HG03159 (cell line): ENCODE data around the gene HAAO.
A peak's percentile ranks its signal among the peaks of the same experiment; 100 is the strongest.

ENCODE experiments used
- ATAC-seq: cut with Tn5 transposase; IDR thresholded peaks from one replicate; pipeline ENCODE4 v1.9.1; 2021; ENCODE audit warnings: mild to moderate bottlenecking, moderate library complexity; ENCODE audit not compliant: unreplicated experiment

The HAAO gene

GRCh38 chr2:42794271-42795046, 2.1 kb upstream of the HAAO start:
- ATAC-seq = no peak

DNA sequence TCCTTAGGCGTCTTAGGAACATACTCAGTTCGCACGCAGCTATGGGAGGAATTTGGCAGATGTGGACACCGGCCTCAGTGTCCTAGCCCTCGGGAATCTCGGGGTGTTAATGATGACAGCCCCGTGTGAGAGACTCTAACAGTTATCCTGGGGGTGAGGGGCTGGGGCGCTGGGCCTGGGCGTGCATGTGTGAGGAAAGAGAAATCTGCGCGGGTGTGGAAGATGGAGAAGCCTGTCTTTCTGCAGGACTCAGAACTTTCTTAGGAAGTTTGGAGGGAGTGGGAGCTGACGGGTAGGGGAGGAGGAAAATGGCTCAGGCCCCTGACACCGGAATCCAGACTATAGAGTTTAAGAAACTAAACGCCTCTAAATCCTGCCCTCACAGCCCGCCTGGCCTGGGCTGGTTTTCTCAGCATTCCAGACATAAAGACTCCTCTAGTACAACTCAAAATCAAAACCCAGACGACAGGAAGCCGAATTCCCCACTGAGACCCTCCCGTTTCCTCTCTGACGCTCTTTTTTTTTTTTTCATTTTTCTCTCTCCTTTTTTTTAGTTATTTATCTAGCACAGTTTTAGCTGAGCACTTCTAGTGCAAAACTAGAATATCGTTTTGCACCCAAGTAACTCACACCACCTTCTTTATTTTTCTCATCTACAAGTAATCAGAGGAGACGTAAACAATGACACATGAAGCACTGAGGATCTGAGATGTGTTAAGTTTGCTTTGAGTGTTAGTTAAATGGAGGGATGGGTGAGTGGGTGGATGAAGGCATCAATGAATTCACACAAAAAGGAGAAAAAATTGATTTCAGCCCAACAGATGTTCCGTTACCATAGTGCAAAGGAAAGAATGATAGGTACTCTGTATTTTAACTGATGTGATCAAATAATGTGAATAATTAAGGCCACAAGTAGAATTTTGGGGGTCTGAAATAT, 1.2 kb upstream of the HAAO start:
- no peak for ATAC-seq

DNA sequence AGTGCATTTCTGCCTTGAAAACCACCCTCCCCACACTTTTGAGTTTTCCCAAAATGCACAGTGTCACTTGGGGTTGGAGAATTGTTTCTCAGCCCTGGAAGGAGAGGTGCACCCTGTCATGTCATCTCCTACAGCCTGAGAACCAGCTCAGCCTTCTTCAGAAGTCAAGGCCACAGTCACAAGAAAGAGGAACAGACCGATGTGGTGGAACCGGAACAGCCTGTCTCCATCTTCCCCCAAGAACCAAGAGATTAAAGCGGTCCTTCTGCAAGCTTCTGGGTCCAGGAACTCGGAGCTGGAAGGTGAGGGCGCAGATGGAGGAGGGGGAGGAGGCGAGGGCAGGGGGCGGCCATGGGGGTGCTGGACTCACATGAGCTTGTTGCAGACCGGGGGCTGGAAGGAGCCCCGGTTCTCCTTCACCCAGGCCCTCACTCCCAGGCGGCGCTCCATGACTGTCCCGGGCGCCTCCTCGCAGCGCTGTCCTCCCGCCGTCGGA, 248 bp downstream of the HAAO start:
- ATAC-seq = peak; percentile 32

DNA sequence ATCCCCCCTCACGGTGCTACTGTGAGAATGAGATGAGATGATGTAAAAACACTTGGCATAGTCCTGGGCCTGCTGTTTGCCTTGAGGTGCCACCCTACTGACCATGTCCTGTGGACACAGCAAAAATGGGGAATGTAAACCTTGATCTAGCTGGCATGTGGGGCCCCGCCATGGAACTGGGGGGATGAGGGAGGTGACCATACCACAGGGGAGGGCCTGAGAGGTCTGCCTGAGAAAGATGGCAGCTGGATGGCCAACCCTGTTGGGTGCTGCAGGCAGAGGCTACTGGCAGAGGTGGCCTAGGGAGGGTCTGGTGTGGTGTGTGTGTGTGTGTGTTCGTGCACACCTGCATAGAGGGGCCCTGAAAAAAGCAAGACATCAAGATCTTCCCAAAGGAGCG, 777 bp downstream of the HAAO start:
- ATAC-seq = no peak

DNA sequence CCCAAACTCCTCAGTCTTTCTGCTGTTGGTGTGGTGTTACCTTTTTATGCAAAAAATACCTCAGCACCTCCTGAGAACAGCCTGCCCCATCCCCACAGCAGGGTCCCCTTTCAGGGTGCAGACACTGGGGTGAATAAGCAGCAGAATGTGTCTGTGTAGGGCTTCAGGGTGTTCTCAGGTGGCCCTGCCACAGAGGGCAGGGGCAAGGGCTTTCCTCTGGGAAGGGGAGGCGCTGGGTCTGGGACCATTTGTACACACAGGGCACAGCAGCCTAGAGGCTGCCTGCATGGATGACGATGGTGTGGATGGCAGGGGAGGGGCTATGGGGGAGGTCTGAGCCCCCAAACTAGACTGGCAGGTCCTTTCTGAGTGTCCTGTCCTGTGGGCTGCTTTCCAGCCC, 2.6 kb downstream of the HAAO start:
- ATAC-seq = no peak

DNA sequence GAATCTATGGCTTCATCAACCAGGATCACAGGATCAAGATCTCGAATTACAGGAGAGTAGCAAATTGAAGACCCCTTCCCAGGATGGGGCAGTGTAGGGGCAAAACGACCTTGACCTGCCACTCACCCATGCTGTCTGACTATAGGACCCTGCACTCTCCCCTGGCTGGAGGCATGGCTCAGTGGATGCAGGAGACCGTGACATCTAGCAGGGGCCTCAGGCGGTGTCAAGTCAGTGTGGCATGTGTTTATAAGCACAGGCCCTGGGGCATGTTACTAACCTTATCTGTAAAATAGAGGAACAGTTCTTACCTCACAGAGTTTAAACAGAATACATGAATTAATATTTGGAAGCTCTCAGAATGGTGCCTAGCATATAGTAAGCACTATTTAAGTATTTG, 3.5 kb downstream of the HAAO start:
- ATAC-seq = no peak

DNA sequence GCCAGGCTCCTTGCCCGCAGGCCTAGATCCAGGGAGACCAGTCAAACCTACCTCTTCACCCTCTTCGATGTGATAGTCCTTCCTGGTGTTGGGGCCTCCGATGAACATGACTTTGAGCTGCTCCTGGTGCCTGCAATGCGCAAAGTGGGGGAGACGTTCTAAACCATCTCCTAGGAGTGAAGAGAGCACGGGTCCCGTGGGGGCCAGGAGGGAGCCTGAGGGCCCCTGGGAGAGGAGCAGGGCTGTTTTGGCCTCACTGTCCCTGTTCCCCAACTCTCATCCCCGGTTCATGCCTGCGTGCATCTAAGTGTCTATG, 3.9 kb downstream of the HAAO start:
- no peak for ATAC-seq

GRCh38 chr2:42787788-42788477, 4.5 kb downstream of the HAAO start:
- no peak for ATAC-seq

- ATAC-seq = no peak
Measured at GRCh38 chr2:42787424-42787787, 5.0 kb downstream of the HAAO start.

GRCh38 chr2:42786561-42787345, 5.6 kb downstream of the HAAO start:
- no peak for ATAC-seq

DNA sequence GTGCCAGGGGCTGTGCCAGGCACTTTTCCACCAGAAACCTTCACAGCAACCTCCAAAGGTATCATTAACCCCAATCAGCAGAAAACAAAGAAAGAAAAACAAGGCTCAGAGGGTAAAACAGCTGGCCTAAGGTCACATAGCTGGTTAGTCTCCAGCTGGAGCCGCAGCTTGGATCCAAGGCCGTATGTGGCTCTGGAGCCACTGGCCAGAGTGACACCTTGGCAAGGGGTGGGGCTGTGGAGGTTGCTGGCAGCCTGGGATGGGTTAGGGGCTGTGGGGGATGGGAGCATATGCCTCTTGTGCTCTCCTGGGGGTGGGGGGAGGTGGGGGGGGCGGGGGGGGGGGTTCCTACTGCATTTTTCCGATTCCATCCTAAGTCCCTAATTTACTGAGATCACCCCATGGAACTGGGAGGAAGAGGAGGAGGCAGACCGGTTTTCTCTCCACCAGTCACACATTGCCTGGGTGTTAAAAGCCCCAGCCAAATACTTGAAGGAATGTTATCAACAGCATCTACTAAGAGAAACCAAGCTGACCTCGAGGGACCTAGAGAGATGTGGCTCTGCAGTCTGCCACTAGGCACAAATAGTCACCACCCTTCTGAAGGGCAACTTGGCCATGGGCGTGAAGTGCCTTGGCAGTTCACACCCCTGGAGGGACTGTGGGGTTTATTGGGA, 8.0 kb downstream of the HAAO start:
- no peak for ATAC-seq

- ATAC-seq = no peak
Measured at GRCh38 chr2:42783511-42783910, 8.9 kb downstream of the HAAO start.

GRCh38 chr2:42781181-42781580, 11.2 kb downstream of the HAAO start:
- ATAC-seq = no peak

DNA sequence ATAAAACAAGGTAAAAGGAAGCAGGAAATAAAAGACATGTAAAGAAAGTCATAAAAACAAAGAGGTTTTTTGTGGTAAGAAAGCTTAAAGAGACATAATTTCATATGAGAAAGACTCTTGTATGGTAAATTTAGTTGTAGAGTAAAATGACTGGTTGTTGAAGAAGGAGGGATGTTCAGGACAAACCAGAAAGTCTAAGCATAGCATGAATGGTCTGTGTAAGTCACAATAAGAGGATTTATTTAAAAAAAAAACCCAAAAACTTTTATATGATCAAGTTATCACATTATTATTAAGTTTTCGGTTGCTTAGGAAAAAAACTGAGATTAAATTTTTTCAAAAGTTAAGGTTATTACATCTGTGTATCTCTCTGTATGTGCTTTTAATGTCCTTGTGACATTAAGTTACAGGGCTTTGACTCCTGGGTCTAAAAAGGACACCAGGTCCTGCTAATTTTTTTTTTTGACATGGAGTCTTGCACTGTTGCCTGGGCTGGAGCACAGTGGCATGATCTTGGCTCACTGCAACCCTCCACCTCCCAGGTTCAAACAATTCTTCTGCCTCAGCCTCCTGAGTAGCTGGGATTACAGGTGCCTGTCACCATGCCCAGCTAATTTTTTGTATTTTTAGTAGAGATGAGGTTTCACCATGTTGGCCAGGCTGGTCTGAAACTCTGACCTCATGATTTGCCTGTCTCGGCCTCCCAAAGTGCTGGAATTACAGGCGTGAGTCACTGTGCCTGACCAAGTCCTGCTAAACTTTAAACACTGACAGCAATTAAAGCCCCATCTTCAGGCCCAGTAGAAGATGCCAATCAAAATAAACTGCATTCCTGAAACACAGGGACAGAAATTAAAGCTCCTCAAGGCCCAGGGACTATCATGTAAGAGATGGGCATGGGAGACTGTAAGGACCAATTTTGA, 14.2 kb downstream of the HAAO start:
- ATAC-seq = no peak

DNA sequence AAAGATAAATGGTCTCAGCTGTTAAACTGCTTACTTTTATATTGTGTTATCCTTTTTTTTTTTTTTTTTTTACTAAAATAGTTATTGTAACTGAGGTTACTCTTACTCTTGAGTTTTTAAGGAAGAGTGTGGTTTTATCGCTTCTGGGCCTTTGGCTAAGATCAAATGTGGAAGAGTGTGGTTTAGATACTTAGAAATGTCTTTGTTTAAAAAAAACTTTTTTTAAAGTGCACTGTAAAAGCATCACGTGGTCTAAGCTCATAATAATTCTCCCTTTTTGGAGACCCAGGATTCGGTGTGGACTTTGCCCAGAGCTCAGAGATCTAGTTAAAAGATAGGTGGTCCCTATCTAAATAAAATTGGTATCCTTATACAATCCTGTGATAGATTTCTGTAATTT, 16.6 kb downstream of the HAAO start:
- no peak for ATAC-seq

GRCh38 chr2:42775186-42775585, 17.2 kb downstream of the HAAO start:
- peak; percentile 63 for ATAC-seq

DNA sequence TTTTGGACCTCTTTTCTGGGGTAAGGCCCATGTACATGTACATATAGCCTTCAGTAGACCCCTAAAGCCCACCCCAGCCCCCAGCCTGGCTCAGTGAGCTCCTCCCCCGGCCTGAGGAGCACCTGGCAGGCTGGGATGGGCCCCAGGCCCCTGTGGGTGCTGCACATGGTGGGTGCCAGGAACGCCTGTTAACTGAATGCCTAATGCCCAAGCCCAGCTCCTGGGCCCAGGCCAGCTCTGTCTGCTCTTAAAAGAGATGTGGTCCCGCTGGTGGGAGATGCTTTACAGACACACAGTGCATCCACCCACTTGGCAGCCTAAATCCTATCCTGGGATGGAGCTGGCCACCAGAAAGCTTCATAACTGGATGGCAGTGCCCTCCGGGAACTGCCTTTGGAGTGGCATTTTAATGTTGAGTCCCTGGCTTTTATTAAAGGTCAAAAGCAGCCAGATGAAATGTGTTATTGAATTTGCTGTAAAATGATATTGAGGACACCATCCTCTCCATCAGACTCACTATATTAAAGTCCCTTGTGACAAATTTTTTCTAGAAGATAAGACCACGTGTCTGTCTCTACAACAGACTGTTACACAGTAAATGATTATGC, 20.7 kb downstream of the HAAO start:
- ATAC-seq = no peak

GRCh38 chr2:42770288-42771131, 21.9 kb downstream of the HAAO start:
- ATAC-seq = no peak
